OCI-LY7 (cell line): ENCODE results near the gene MORN1.

Source experiments
- CTCF ChIP-seq: fragments of 200-600 bp; sonication (generic); conservative IDR thresholded peaks from 2 replicates; pipeline ENCODE4 v1.5.1; 2014; ENCODE audit warnings: mild to moderate bottlenecking, antibody characterized with exemption, low read length, moderate library complexity, mixed read lengths
- EZH2phosphoT487 ChIP-seq: fragments of 200-600 bp; sonication (generic); IDR thresholded peaks from 2 replicates; pipeline ENCODE4 v1.6.1; 2018; ENCODE audit warnings: low read depth, borderline replicate concordance, mild to moderate bottlenecking, mixed run types, antibody characterized with exemption, low read length, moderate library complexity, mixed read lengths

GRCh38 chr1:2327841-2328240, 63.5 kb downstream of the MORN1 start:
- no peak for TF ChIP-seq CTCF
- TF ChIP-seq EZH2phosphoT487 = no peak
